Endothelial cell of umbilical vein (primary cell): ENCODE measurements around the gene SYT8. TPM values are rescaled to one million over a fixed set of nuclear protein-coding genes. Genes with fewer than 3 reads are reported as not detected.

Experiments used
- BruUV-seq: library from RNA; stranded (reverse); fragments of 400-500 nt; replicated peaks from 2 replicates; lab custom pipeline; 2021; lab: Mats Ljungman, UMichigan
- CTCF ChIA-PET: fragments of 300-600, 350-600 bp; sonication (Branson Sonifier 250); formaldehyde crosslinking; loops from one replicate; lab custom pipeline; 2021; ENCODE audit warnings: antibody characterized with exemption, inconsistent platforms; lab: Charles Lee
- POLR2A ChIA-PET: fragments of 300-600, 350-600 bp; sonication (Branson Sonifier 250); formaldehyde crosslinking; loops from one replicate; lab custom pipeline; 2021; ENCODE audit warnings: antibody characterized with exemption, inconsistent platforms; lab: Charles Lee
- DNase-seq: peaks from one replicate; pipeline ENCODE4 v3.0.0-alpha.2; 2011; ENCODE audit warnings: low read depth, low spot score
- FAIRE-seq: peaks from 2 replicates; lab custom pipeline; 2011; peaks lifted over from hg19 to GRCh38; lab: Jason Lieb, UNC
- H2AFZ ChIP-seq: 2 replicates; pipeline ENCODE4 v1.6.0; 2012; ENCODE audit warnings: low read depth, low read length, control low read depth, inconsistent platforms
- H3K27ac ChIP-seq: 2 replicates; pipeline ENCODE4 v1.5.1; 2011; ENCODE audit warnings: low read depth, mild to moderate bottlenecking, control low read depth, low read length, moderate library complexity; ENCODE audit not compliant: insufficient read depth
- H3K27me3 ChIP-seq, 2 experiments: 2 replicates each; pipeline versions ENCODE4 v1.6.0 to v1.6.1; 2011; ENCODE audit warnings: low read length in 2 of 2, mixed read lengths in 1 of 2; ENCODE audit not compliant: control insufficient read depth in 2 of 2, insufficient read depth in 2 of 2
- H3K36me3 ChIP-seq, 2 experiments: 2 replicates in 1 of 2; 3 replicates in 1 of 2; pipeline ENCODE4 v1.5.1; 2011; ENCODE audit warnings: low read length in 2 of 2, mild to moderate bottlenecking in 1 of 2, moderate library complexity in 1 of 2; ENCODE audit not compliant: control insufficient read depth in 2 of 2, insufficient read depth in 2 of 2; ENCODE audit errors: extremely low read depth in 1 of 2
- H3K4me1 ChIP-seq: 3 replicates; pipeline ENCODE4 v1.5.1; 2011; ENCODE audit warnings: mild to moderate bottlenecking, low read length; ENCODE audit not compliant: control insufficient read depth, insufficient read depth; ENCODE audit errors: extremely low read depth
- H3K4me2 ChIP-seq: 2 replicates; pipeline ENCODE4 v1.6.1; 2011; ENCODE audit warnings: low read length, control low read depth, mixed read lengths; ENCODE audit not compliant: insufficient read depth
- H3K4me3 ChIP-seq, 3 experiments: fragments of 200-600 bp in 1 of 3; sonication (generic), shearing (Covaris generic) in 1 of 3; replicated peaks in 1 of 3; 2 replicates each; pipeline ENCODE4 v1.5.1; 2011 to 2016; ENCODE audit warnings: control low read depth in 3 of 3, low read length in 3 of 3, mild to moderate bottlenecking in 2 of 3, inconsistent platforms in 1 of 3, low read depth in 1 of 3, moderate library complexity in 1 of 3; ENCODE audit not compliant: insufficient read depth in 1 of 3
- H3K79me2 ChIP-seq: 2 replicates; pipeline ENCODE4 v1.6.0; 2012; ENCODE audit warnings: low read length, inconsistent platforms; ENCODE audit not compliant: control insufficient read depth, insufficient read depth
- H3K9ac ChIP-seq: replicated peaks from 2 replicates; pipeline ENCODE3; 2011; ENCODE audit warnings: low read length, control low read depth; ENCODE audit not compliant: insufficient read depth; ENCODE audit errors: extremely low read depth
- H3K9me1 ChIP-seq: replicated peaks from 3 replicates; pipeline ENCODE4 v1.6.0; 2011; ENCODE audit warnings: mild to moderate bottlenecking, low read length; ENCODE audit not compliant: control insufficient read depth, insufficient read depth; ENCODE audit errors: extremely low read depth
- H3K9me3 ChIP-seq: replicated peaks from 2 replicates; pipeline ENCODE4 v1.5.1; 2012; ENCODE audit warnings: low read length, inconsistent platforms; ENCODE audit not compliant: control insufficient read depth, insufficient read depth
- H4K20me1 ChIP-seq: replicated peaks from 2 replicates; pipeline ENCODE3; 2011; ENCODE audit warnings: mild to moderate bottlenecking, low read length; ENCODE audit not compliant: control insufficient read depth, insufficient read depth; ENCODE audit errors: extremely low read depth
- EZH2 ChIP-seq: IDR thresholded peaks from 2 replicates; pipeline ENCODE4 v1.6.1; 2012; ENCODE audit warnings: borderline replicate concordance, low read depth, mild to moderate bottlenecking, moderate library complexity, low read length, inconsistent platforms; ENCODE audit not compliant: severe bottlenecking
- FOS ChIP-seq: IDR thresholded peaks from 2 replicates; pipeline ENCODE4 v1.6.1; 2011; ENCODE audit warnings: mild to moderate bottlenecking, low read length, moderate library complexity, borderline replicate concordance; ENCODE audit not compliant: insufficient read depth
- GATA2 ChIP-seq: IDR thresholded peaks from 2 replicates; pipeline ENCODE4 v1.7.0; 2011; ENCODE audit warnings: low read depth, mild to moderate bottlenecking, moderate library complexity, mixed read lengths, low read length; ENCODE audit not compliant: insufficient read length, insufficient read depth
- JUN ChIP-seq: IDR thresholded peaks from 2 replicates; pipeline ENCODE4 v1.6.1; 2011; ENCODE audit warnings: borderline replicate concordance, low read depth; ENCODE audit not compliant: insufficient read length, insufficient read depth
- MYC ChIP-seq: IDR thresholded peaks from one replicate; pipeline ENCODE4 v1.6.1; 2011; ENCODE audit warnings: mild to moderate bottlenecking, low read depth, low read length
- POLR2A ChIP-seq: IDR thresholded peaks from 2 replicates; pipeline ENCODE4 v1.6.1; 2012; ENCODE audit warnings: low read depth, mild to moderate bottlenecking, control low read depth, low read length
- POLR2AphosphoS5 ChIP-seq: IDR thresholded peaks from 2 replicates; pipeline ENCODE4 v1.6.1; 2012; ENCODE audit warnings: low read depth, mild to moderate bottlenecking, control low read depth, low read length, moderate library complexity; ENCODE audit not compliant: insufficient read depth
- dilution Hi-C: fragments of 300-500 bp; cut with MboI; formaldehyde crosslinking; loops from one replicate; pipeline ENCODE4 v1.15.0; 2019; ENCODE audit warnings: low sequenced_read_pairs; ENCODE audit not compliant: extremely low pct_ligation_motif_present
- intact Hi-C: fragments of 100-400 bp; cut with micrococcal nuclease; formaldehyde crosslinking; loops from one replicate; pipeline ENCODE4 v1.10.0; 2022
- polyA plus RNA-seq, 4 experiments: library from polyadenylated mRNA; depleted of rRNA in 3 of 4; stranded (reverse) in 3 of 4; unstranded in 1 of 4; fragments of >200 nt; gene quantifications; 2 replicates each; pipeline versions ENCODE4 v1.2.1 to v1.2.3, GENCODE V29; 2011 to 2012; ENCODE audit warnings: missing spikeins in 1 of 4
- total RNA-seq: library from RNA; stranded (reverse); gene quantifications from 2 replicates; pipeline ENCODE4 v1.2.3, GENCODE V29; 2021
- TF ChIP-seq, protein P1 (sequence below): IDR thresholded peaks from 2 replicates; pipeline ENCODE4 v1.6.1; 2011; ENCODE audit not compliant: insufficient read depth, insufficient read length
- TF ChIP-seq, protein P2 (sequence below), 2 donors: IDR thresholded peaks; 1 replicate in 1 of 2; 2 replicates in 1 of 2; pipeline ENCODE4 v1.5.1; 2011; ENCODE audit warnings: low read length in 2 of 2, mild to moderate bottlenecking in 2 of 2, moderate library complexity in 2 of 2, control low read depth in 1 of 2, inconsistent platforms in 1 of 2, low read depth in 1 of 2; ENCODE audit not compliant: insufficient read depth in 1 of 2; ENCODE audit errors: extremely low read depth in 1 of 2

Gene SYT8
- total and polyA plus RNA-seq, 2 donors (not counting 3 experiments of a cell fraction or from before 2014, with no cell fraction given) = not detected

DNA sequence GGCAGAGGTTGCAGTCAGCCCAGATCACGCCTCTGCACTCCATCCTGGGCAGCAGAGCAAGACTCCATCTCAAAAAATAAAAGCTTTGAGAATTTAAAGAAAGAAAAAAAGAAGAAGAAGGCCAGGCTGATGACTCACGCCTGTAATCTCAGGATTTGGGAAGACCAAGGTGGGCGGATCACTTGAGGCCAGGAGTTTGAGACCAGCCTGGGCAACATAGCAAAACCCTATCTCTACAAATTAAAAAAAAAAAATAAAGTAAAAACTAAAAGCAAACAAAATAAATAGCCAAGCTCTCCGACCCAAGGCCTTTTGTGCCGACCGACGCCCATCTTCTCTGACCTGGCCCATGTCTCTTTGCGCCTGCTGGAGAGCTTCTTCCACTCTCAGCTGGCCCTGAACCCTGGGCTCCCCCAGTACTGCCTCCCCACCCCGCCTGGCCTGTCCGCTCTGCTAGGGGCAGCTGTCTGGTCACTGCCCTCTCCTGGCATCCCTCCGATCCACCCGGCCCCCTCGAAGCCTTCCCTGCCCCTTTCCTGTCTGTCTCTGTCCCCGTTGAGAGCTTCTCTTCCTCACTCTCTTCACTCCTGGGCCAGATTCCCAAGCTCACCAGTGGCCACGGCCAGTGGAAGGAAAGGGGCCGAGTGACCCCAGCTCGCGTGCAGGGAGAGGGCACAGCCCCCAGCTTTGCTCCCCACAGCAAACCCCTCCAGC is 13.3 kb downstream of the SYT8 start:
- Histone ChIP-seq H3K27ac (no peak overlapping the region), H3K4me3 (no peak overlapping the region), H3K9me3 (no peaks in the 10 kb centered on the region), H3K9ac (no peak overlapping the region), H2AFZ (no peak overlapping the region), H3K9me1 (no peaks in the 10 kb centered on the region), H3K36me3 (no peaks in the 10 kb centered on the region), H4K20me1 (no peaks in the 10 kb centered on the region), H3K4me2 (no peak overlapping the region), H3K4me1 (no peaks in the 10 kb centered on the region), H3K79me2 (no peaks in the 10 kb centered on the region), H3K27me3 (no peaks in the 10 kb centered on the region)
- ChIA-PET POLR2A (no interaction called here), CTCF (interaction anchor here (1.0 to 4.0 kb wide), 7 partner anchors 16 to 304 kb away, joined by 3 to 17 read pairs (median 10); no protein-coding TSS in a partner anchor)
- BruUV-seq = no TSS peak
- DNase-seq (no peak), FAIRE-seq (no peak)
- dilution Hi-C loops (no loop called here), intact Hi-C loops (no loop called here)
- TF ChIP-seq JUN (no peak), MYC (no peak), POLR2A (no peak)
- TF ChIP-seq, protein P1, sequence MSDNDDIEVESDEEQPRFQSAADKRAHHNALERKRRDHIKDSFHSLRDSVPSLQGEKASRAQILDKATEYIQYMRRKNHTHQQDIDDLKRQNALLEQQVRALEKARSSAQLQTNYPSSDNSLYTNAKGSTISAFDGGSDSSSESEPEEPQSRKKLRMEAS = no peak

DNA sequence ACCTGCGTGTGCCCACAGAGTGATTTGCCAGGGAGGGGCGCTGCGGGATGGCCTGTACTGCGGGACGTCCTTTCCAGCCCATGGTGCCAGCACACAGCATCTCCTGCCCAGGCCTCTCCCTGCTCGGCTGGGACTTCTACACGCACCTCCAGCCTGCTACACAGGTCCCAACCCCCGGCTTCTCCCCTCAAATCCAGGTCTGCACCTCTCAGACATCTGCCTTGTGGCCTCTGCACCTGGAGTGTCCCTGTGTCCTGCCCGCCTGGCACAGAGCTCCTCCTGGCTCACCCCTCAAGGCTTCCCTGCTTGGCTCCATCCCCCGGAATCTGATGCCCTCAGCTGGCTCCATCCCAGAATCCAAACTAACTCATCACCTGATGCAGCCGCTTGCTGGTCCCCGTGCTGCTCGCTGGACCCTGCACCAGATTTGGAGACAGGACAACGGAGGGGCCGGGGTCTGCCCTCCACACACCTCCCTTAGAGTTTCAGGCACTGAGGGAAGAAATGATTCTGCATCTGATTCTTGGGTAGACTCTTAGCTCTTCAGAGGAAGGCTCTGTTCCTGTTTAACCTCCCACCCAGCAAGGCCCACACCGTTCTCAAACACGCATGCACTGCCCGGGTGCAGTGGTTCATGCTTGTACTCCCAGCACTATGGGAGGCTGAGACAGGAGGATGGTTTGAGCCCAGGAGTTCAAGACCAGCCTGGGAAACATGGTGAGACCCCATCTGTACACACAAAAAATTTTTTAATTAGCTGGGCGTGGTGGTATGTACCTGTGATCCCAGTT is 14.0 kb downstream of the SYT8 start:
- no peak overlapping the region for H3K9ac ChIP-seq
- no peaks in the 10 kb centered on the region for H3K4me1 ChIP-seq
- H4K20me1 ChIP-seq = no peaks in the 10 kb centered on the region
- intact Hi-C loops (no loop called here), dilution Hi-C loops (no loop called here)
- H3K27me3 ChIP-seq = no peaks in the 10 kb centered on the region
- CTCF ChIA-PET = interaction anchor here (1.0 to 4.0 kb wide), 6 partner anchors 16 to 303 kb away, joined by 3 to 17 read pairs (median 12); no protein-coding TSS in a partner anchor
- no peak overlapping the region for H3K4me2 ChIP-seq
- POLR2A ChIA-PET = no interaction called here
- no peaks in the 10 kb centered on the region for H3K9me3 ChIP-seq
- no peaks in the 10 kb centered on the region for H3K9me1 ChIP-seq
- no peaks in the 10 kb centered on the region for H3K79me2 ChIP-seq
- no peak overlapping the region for H2AFZ ChIP-seq
- no peak for TF ChIP-seq MYC
- TF ChIP-seq JUN = no peak
- TF ChIP-seq, protein P2, sequence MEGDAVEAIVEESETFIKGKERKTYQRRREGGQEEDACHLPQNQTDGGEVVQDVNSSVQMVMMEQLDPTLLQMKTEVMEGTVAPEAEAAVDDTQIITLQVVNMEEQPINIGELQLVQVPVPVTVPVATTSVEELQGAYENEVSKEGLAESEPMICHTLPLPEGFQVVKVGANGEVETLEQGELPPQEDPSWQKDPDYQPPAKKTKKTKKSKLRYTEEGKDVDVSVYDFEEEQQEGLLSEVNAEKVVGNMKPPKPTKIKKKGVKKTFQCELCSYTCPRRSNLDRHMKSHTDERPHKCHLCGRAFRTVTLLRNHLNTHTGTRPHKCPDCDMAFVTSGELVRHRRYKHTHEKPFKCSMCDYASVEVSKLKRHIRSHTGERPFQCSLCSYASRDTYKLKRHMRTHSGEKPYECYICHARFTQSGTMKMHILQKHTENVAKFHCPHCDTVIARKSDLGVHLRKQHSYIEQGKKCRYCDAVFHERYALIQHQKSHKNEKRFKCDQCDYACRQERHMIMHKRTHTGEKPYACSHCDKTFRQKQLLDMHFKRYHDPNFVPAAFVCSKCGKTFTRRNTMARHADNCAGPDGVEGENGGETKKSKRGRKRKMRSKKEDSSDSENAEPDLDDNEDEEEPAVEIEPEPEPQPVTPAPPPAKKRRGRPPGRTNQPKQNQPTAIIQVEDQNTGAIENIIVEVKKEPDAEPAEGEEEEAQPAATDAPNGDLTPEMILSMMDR (IDR thresholded peaks at IDR 0.05; ENCODE audit: extremely low read depth in 1 of 2, insufficient read depth in 1 of 2, low read depth in 1 of 2, low read length in 2 of 2) = no peak
- TF ChIP-seq, protein P1 = no peak
- TF ChIP-seq GATA2 = no peak
- no peak for TF ChIP-seq EZH2
- no peak for TF ChIP-seq POLR2A
- TF ChIP-seq POLR2AphosphoS5 = no peak
- TF ChIP-seq FOS = no peak
- no TSS peak for BruUV-seq
- no peak overlapping the region for H3K27ac ChIP-seq
- FAIRE-seq (no peak), DNase-seq (no peak)
- H3K4me3 ChIP-seq = no peak overlapping the region
- no peaks in the 10 kb centered on the region for H3K36me3 ChIP-seq
